Mesothelial cell of epicardium (in vitro differentiated cells): Measurements from ENCODE around the gene DNAJB8. TPM values are rescaled to one million over a fixed set of nuclear protein-coding genes. Genes with fewer than 3 reads are reported as not detected.

ENCODE experiments used
- DNase-seq, 2 experiments: peaks; one replicate each; pipeline ENCODE4 v3.0.0; 2021; ENCODE audit warnings: low spot score in 2 of 2; ENCODE audit not compliant: unreplicated experiment in 2 of 2
- H3K27ac Mint-ChIP-seq: 2 replicates; pipeline ENCODE4 v1.8.0; 2021; ENCODE audit warnings: mixed read lengths
- H3K27me3 Mint-ChIP-seq: 2 replicates; pipeline ENCODE4 v1.8.0; 2021; ENCODE audit warnings: low read depth, mixed read lengths
- H3K36me3 Mint-ChIP-seq: 2 replicates; pipeline ENCODE4 v1.8.0; 2021; ENCODE audit warnings: mixed read lengths
- H3K4me1 Mint-ChIP-seq: 2 replicates; pipeline ENCODE4 v1.8.0; 2021; ENCODE audit warnings: mixed read lengths
- H3K4me3 Mint-ChIP-seq: 2 replicates; pipeline ENCODE4 v1.8.0; 2021; ENCODE audit warnings: mild to moderate bottlenecking, moderate library complexity, mixed read lengths
- H3K9me3 Mint-ChIP-seq: 2 replicates; pipeline ENCODE4 v1.8.0; 2021; ENCODE audit warnings: mixed read lengths
- total RNA-seq: library from RNA; stranded (reverse); gene quantifications from 3 replicates; pipeline ENCODE4 v1.2.1, GENCODE V29; 2021
- TF ChIP-seq, protein P1 (sequence below): fragments of 200-600 bp; sonication (generic); IDR thresholded peaks from one replicate; pipeline ENCODE4 v1.5.0; 2021; ENCODE audit warnings: antibody characterized with exemption; ENCODE audit not compliant: unreplicated experiment

The DNAJB8 gene
- total RNA-seq, 1 donor from 2014 or later, result not detected

DNA sequence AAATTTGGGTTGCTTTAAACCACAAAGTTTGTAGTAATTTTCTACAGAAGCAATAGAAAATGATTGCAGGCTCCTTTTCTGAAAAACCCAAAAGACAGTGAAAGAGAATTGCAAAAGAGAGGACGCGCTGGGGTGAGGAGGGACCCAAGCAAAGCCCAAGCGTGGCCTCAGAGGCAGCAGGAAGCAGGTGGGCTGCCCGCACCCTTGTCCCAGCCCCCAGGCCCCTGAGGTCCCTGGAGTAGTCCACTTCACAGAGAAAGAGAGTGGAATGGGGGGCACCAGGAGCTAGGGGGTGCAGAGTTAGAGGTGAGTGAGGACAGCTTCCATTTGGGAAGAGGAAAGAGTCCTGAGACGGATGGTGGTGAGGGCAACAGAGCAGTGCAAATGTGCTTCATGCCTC, 11.6 kb downstream of the DNAJB8 start:
- H3K4me1 Mint-ChIP-seq, result peaks cover 24% of the 10 kb centered on the region
- DNase-seq, result no peak
- no peaks in the 10 kb centered on the region for H3K36me3 Mint-ChIP-seq
- TF ChIP-seq, protein P1, sequence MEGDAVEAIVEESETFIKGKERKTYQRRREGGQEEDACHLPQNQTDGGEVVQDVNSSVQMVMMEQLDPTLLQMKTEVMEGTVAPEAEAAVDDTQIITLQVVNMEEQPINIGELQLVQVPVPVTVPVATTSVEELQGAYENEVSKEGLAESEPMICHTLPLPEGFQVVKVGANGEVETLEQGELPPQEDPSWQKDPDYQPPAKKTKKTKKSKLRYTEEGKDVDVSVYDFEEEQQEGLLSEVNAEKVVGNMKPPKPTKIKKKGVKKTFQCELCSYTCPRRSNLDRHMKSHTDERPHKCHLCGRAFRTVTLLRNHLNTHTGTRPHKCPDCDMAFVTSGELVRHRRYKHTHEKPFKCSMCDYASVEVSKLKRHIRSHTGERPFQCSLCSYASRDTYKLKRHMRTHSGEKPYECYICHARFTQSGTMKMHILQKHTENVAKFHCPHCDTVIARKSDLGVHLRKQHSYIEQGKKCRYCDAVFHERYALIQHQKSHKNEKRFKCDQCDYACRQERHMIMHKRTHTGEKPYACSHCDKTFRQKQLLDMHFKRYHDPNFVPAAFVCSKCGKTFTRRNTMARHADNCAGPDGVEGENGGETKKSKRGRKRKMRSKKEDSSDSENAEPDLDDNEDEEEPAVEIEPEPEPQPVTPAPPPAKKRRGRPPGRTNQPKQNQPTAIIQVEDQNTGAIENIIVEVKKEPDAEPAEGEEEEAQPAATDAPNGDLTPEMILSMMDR, result no peak
- H3K27ac Mint-ChIP-seq, result no peak overlapping the region
- no peaks in the 10 kb centered on the region for H3K9me3 Mint-ChIP-seq
- no peak overlapping the region for H3K4me3 Mint-ChIP-seq
- H3K27me3 Mint-ChIP-seq, result peaks cover 2% of the 10 kb centered on the region

DNA sequence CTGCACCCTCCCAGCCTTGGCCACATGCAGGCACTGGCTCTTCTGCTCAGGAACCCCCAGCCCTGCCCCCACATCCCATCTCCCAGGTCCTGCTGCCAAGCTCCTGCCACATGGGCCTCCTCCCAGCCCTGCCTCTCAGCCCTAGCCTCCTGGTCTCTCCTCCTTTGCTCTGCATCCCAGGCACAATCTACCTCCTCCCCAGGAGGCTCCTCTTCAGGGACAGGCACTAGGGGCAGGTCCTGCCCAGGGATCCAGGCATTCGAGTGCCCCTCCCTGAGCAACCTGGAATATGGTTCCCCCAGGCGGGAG, 12.4 kb downstream of the DNAJB8 start:
- H3K4me3 Mint-ChIP-seq, result no peak overlapping the region
- H3K27me3 Mint-ChIP-seq, result peaks cover 2% of the 10 kb centered on the region
- TF ChIP-seq, protein P1, result no peak
- no peak for DNase-seq
- peaks cover 24% of the 10 kb centered on the region for H3K4me1 Mint-ChIP-seq
- no peak overlapping the region for H3K27ac Mint-ChIP-seq
- no peaks in the 10 kb centered on the region for H3K36me3 Mint-ChIP-seq
- no peaks in the 10 kb centered on the region for H3K9me3 Mint-ChIP-seq

GRCh38 chr3:128453501-128454309, 13.0 kb downstream of the DNAJB8 start:
- H3K9me3 Mint-ChIP-seq, result no peaks in the 10 kb centered on the region
- no peaks in the 10 kb centered on the region for H3K36me3 Mint-ChIP-seq
- DNase-seq, result no peak
- H3K4me3 Mint-ChIP-seq, result no peak overlapping the region
- peaks cover 2% of the 10 kb centered on the region for H3K27me3 Mint-ChIP-seq
- TF ChIP-seq, protein P1, result no peak
- H3K4me1 Mint-ChIP-seq, result peaks cover 26% of the 10 kb centered on the region
- H3K27ac Mint-ChIP-seq, result no peak overlapping the region

GRCh38 chr3:128452678-128453275, 13.9 kb downstream of the DNAJB8 start:
- H3K36me3 Mint-ChIP-seq, result no peaks in the 10 kb centered on the region
- peaks cover 20% of the 10 kb centered on the region for H3K4me1 Mint-ChIP-seq
- DNase-seq, result no peak
- no peak overlapping the region for H3K4me3 Mint-ChIP-seq
- no peaks in the 10 kb centered on the region for H3K9me3 Mint-ChIP-seq
- TF ChIP-seq, protein P1, result no peak
- peaks cover 2% of the 10 kb centered on the region for H3K27me3 Mint-ChIP-seq
- H3K27ac Mint-ChIP-seq, result no peak overlapping the region

GRCh38 chr3:128452120-128452519, 14.6 kb downstream of the DNAJB8 start:
- H3K4me1 Mint-ChIP-seq, result peaks cover 16% of the 10 kb centered on the region
- DNase-seq, result no peak
- peaks cover 2% of the 10 kb centered on the region for H3K27me3 Mint-ChIP-seq
- H3K27ac Mint-ChIP-seq, result no peak overlapping the region
- H3K36me3 Mint-ChIP-seq, result no peaks in the 10 kb centered on the region
- TF ChIP-seq, protein P1, result no peak
- no peak overlapping the region for H3K4me3 Mint-ChIP-seq
- H3K9me3 Mint-ChIP-seq, result peaks cover 2% of the 10 kb centered on the region
